Upper lobe of left lung (tissue), 6 donors: ENCODE results near the gene IGFBP7. TPM values are rescaled to one million over a fixed set of nuclear protein-coding genes. Genes with fewer than 3 reads are reported as not detected.

Experiments used
- ATAC-seq, 2 donors: fragments of 200-7000 bp; cut with Tn5 transposase; one replicate each; pipeline ENCODE4 v1.9.1; 2022; ENCODE audit warnings: mild to moderate bottlenecking in 2 of 2, moderate library complexity in 2 of 2; ENCODE audit not compliant: low FRiP score in 2 of 2
- DNase-seq, 2 donors: peaks; one replicate each; pipeline ENCODE4 v3.0.0-alpha.2; 2019 to 2020
- H3K27ac ChIP-seq, 4 donors: fragments of 200-600 bp; sonication (generic); one replicate each; pipeline ENCODE4 v1.5.1; 2016 to 2019
- H3K27me3 ChIP-seq, 4 donors: fragments of 200-600 bp; sonication (generic); one replicate each; pipeline ENCODE4 v1.5.1; 2017 to 2019
- H3K36me3 ChIP-seq, 4 donors: fragments of 200-600 bp; sonication (generic); one replicate each; pipeline ENCODE4 v1.5.1; 2016 to 2019
- H3K4me1 ChIP-seq, 4 donors: fragments of 200-600 bp; sonication (generic); one replicate each; pipeline ENCODE4 v1.5.1; 2018 to 2019
- H3K4me3 ChIP-seq, 4 donors: fragments of 200-600 bp; sonication (generic); one replicate each; pipeline ENCODE4 v1.5.1; 2017 to 2019; ENCODE audit warnings: mild to moderate bottlenecking in 2 of 4, moderate library complexity in 1 of 4
- H3K9me3 ChIP-seq, 4 donors: fragments of 200-600 bp; sonication (generic); one replicate each; pipeline ENCODE4 v1.5.1; 2018 to 2019
- EP300 ChIP-seq, 4 donors: sonication (generic); formaldehyde crosslinking; IDR thresholded peaks; one replicate each; pipeline ENCODE4 v1.5.1; 2017; ENCODE audit warnings: antibody characterized with exemption in 4 of 4, control low read depth in 2 of 4
- POLR2A ChIP-seq, 4 donors: fragments of 450-650 bp; IDR thresholded peaks; one replicate each; pipeline ENCODE4 v1.5.1; 2016 to 2017; ENCODE audit warnings: antibody characterized with exemption in 4 of 4, mild to moderate bottlenecking in 2 of 4
- POLR2AphosphoS5 ChIP-seq, 2 donors: sonication (generic); formaldehyde crosslinking; IDR thresholded peaks; one replicate each; pipeline ENCODE4 v1.5.1; 2017; ENCODE audit warnings: antibody characterized with exemption in 2 of 2
- WGBS, 2 donors: methylation state at CpG; one replicate each; pipeline ENCODE4 v1.1.5; 2017 to 2018; 5-methylcytosine and 5-hydroxymethylcytosine counted together
- total RNA-seq, 6 donors: library from RNA; depleted of rRNA in 4 of 6; stranded (reverse); fragments of >200 nt in 4 of 6; gene quantifications; one replicate each; pipeline versions ENCODE4 v1.1.0 to v1.2.1, GENCODE V29; 2016 to 2021
- TF ChIP-seq, protein P1 (sequence below), 6 experiments: fragments of 450-650 bp in 4 of 6; fragments of 200-600 bp in 2 of 6; sonication (generic) in 2 of 6; IDR thresholded peaks; one replicate each; pipeline ENCODE4 v1.5.1; 2016 to 2019; ENCODE audit warnings: antibody characterized with exemption in 6 of 6
- donor health status: DM: no; HTN: no; CAD: no; lungs with moderate emphysema.
- donor health status: DM: no; HTN: yes; CAD: no; lungs with severe emphysema.

Gene IGFBP7, protein sequence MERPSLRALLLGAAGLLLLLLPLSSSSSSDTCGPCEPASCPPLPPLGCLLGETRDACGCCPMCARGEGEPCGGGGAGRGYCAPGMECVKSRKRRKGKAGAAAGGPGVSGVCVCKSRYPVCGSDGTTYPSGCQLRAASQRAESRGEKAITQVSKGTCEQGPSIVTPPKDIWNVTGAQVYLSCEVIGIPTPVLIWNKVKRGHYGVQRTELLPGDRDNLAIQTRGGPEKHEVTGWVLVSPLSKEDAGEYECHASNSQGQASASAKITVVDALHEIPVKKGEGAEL
- total RNA-seq: 100 to 1,000 TPM; 105 to 705 (median 359) TPM

DNA sequence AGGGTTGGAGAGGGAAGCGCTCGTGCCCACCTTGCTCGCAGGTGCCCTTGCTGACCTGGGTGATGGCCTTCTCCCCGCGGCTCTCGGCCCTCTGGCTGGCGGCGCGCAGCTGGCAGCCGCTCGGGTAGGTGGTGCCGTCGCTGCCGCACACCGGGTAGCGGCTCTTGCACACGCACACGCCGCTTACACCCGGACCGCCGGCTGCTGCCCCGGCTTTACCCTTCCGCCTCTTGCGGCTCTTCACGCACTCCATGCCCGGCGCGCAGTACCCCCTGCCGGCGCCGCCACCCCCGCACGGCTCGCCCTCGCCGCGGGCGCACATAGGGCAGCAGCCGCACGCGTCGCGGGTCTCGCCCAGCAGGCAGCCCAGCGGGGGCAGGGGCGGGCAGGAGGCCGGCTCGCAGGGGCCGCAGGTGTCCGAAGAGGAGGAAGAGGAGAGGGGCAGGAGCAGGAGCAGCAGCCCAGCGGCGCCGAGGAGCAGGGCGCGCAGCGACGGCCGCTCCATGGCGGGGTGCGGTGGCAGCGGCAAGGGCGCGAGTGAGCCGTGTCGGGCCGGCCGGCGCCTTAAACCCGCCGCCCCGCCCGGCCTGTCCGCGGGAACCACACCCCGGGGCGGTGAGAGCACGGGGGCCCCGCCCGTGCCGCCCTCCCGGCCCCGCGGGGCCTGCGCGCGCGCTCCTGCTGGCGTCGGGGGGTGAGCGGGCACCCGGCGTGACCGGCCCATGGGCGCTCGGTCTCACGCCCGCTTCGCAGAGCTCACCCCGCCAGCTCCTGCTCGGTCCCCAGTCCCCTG, at the start of gene IGFBP7:
IGFBP7 (minus strand) TSS at position 539 of the 793 bp plus-strand sequence; CDS start at position 505, 34 bp downstream.
- H3K27me3 ChIP-seq: no peaks in the 10 kb centered on the region
- no peaks in the 10 kb centered on the region for H3K9me3 ChIP-seq
- DNase-seq (peak; percentile 70 to 93), ATAC-seq (peak; percentile 74 to 90)
- peak within 1 kb of the TSS; percentile 27 to 73 (median 66) for H3K4me3 ChIP-seq
- H3K4me1 ChIP-seq: peaks cover 16 to 25% (median 21%) of the 10 kb centered on the region in 4 donors
- H3K27ac ChIP-seq: peak within 1 kb of the TSS; percentile 89 to 92 (median 90)
- TF ChIP-seq, protein P1, sequence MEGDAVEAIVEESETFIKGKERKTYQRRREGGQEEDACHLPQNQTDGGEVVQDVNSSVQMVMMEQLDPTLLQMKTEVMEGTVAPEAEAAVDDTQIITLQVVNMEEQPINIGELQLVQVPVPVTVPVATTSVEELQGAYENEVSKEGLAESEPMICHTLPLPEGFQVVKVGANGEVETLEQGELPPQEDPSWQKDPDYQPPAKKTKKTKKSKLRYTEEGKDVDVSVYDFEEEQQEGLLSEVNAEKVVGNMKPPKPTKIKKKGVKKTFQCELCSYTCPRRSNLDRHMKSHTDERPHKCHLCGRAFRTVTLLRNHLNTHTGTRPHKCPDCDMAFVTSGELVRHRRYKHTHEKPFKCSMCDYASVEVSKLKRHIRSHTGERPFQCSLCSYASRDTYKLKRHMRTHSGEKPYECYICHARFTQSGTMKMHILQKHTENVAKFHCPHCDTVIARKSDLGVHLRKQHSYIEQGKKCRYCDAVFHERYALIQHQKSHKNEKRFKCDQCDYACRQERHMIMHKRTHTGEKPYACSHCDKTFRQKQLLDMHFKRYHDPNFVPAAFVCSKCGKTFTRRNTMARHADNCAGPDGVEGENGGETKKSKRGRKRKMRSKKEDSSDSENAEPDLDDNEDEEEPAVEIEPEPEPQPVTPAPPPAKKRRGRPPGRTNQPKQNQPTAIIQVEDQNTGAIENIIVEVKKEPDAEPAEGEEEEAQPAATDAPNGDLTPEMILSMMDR (IDR thresholded peaks at IDR 0.05): peak in 4 of 6 experiments; percentile 9 to 53 (median 22)
- TF ChIP-seq POLR2AphosphoS5 (IDR thresholded peaks at IDR 0.05) (peak in 1 of 2 donors; percentile 62), EP300 (IDR thresholded peaks at IDR 0.05) (no peak), POLR2A (IDR thresholded peaks at IDR 0.05) (peak in 3 of 4 donors; percentile 59 to 74 (median 71))
- 0 to 5% methylated on average over 4 to 33 of the region's 101 CpGs for WGBS, 2 donors
- H3K36me3 ChIP-seq: no peaks in the 10 kb centered on the region

DNA sequence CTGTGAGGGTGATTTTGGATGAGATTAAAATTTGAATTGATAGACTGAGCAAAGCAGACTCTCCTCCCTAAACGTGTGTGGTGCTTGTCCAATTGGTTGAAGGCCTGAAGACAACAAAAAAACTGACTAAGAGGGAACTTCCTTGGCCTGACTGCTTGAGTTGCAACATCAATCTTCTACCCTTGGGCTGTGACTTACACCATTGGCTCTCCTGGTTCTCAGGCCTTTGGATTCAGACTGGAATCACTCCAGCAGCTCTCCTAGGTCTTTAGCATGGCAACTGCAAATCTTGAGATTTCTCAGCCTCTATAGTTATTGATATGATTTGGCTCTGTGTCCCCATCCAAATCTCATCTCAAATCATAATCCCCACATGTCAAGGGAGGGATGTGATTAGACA, 49.7 kb upstream of the IGFBP7 start:
- Histone ChIP-seq H3K27me3 (no peaks in the 10 kb centered on the region), H3K36me3 (no peaks in the 10 kb centered on the region), H3K4me3 (no peak overlapping the region), H3K27ac (no peak overlapping the region), H3K4me1 (peaks cover 8 to 18% (median 10%) of the 10 kb centered on the region in 4 donors), H3K9me3 (no peaks in the 10 kb centered on the region)
- no peak for ATAC-seq
- WGBS, 2 donors: 70 to 81% methylated on average over 1 of the region's 1 CpG
- TF ChIP-seq POLR2A (IDR thresholded peaks at IDR 0.05) (no peak), EP300 (IDR thresholded peaks at IDR 0.05) (no peak), POLR2AphosphoS5 (IDR thresholded peaks at IDR 0.05) (no peak)
- TF ChIP-seq, protein P1 (IDR thresholded peaks at IDR 0.05): no peak
- DNase-seq: no peak

DNA sequence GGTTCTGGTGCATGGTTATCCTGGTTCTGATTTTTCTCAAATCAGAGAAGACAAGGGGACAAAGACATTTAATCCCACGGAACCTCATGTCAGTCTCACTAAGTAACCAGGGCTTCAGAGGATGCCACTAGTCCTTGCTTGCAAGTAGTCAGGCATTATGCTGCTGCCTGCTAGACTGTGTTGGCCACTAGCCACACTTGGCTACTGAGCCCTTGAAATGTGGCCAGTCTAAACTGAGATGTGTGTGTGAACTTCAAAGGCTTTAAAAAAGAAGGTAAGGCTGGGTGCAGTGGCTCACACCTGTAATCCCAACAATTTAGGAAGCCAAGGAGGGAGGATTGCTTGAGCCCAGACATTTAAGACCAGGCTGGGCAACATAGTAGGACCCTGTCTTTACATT, 48.6 kb upstream of the IGFBP7 start:
- Histone ChIP-seq H3K36me3 (no peaks in the 10 kb centered on the region), H3K27ac (no peak overlapping the region), H3K4me3 (no peak overlapping the region), H3K27me3 (no peaks in the 10 kb centered on the region), H3K9me3 (no peaks in the 10 kb centered on the region), H3K4me1 (peaks cover 2 to 10% (median 5%) of the 10 kb centered on the region in 4 donors)
- DNase-seq (no peak), ATAC-seq (no peak)
- TF ChIP-seq POLR2AphosphoS5 (IDR thresholded peaks at IDR 0.05) (no peak), EP300 (IDR thresholded peaks at IDR 0.05) (no peak), POLR2A (IDR thresholded peaks at IDR 0.05) (no peak)
- TF ChIP-seq, protein P1 (IDR thresholded peaks at IDR 0.05): no peak
- WGBS, 2 donors: 82 to 100% methylated on average over 1 of the region's 1 CpG

DNA sequence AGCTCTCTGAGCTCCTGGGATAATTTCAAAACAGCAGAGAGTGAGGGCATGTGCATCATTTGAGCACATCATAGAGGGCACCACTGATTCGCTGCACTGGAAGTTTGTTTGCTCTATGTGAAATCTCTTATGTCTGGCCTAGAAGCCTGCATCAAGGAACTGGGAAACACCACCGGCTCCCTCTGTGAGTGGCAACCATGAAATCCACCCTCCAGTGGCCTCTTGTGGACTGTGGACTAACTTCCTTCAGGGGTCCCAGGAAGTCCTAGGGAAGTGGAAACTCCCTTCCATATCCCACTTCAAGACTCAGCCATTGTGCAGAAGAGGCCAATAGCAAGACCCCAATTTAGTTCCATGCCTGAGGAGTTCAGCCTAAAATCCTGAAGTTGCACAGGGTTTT, 48.0 kb upstream of the IGFBP7 start:
- WGBS, 2 donors: 77% methylated on average over 2 of the region's 2 CpGs; no CpG with 5 or more reads in 1 of the 2 donors
- ATAC-seq: no peak
- Histone ChIP-seq H3K9me3 (no peaks in the 10 kb centered on the region), H3K27me3 (no peaks in the 10 kb centered on the region), H3K4me3 (no peak overlapping the region), H3K36me3 (no peaks in the 10 kb centered on the region), H3K4me1 (peaks cover 0 to 5% (median 1%) of the 10 kb centered on the region in 4 donors), H3K27ac (no peak overlapping the region)
- no peak for TF ChIP-seq POLR2A (IDR thresholded peaks at IDR 0.05)
- no peak for DNase-seq

DNA sequence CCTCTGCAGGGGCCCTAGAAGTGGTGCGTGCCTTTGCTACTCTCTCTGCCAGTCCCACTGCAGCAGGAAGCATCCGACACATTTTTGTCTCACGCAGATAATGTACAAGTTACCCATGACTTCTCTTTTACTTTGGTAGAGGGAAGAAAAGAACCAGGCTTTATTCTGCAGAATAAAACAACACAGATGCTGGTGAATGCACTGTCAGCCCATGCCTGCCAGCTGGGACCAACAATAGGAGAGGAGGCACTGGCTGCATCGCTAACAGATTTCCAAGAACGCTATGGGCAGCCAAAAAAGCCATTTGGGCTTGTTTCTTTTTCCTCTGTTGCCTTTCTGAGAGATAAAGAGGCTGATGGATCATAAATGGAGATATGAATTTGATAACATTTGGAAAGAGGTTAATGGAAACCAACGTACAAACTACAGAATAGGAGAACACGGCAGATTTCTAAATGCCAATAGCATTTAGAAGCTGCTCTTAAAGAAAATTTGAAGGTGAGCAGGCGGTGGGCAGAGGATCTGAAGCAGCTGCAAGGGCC, 47.5 kb upstream of the IGFBP7 start:
- DNase-seq (no peak), ATAC-seq (no peak)
- Histone ChIP-seq H3K4me3 (no peak overlapping the region), H3K9me3 (no peaks in the 10 kb centered on the region), H3K4me1 (no peaks in the 10 kb centered on the region), H3K27ac (no peak overlapping the region), H3K27me3 (no peaks in the 10 kb centered on the region), H3K36me3 (no peaks in the 10 kb centered on the region)
- TF ChIP-seq, protein P1 (IDR thresholded peaks at IDR 0.05): no peak
- TF ChIP-seq POLR2A (IDR thresholded peaks at IDR 0.05) (no peak), POLR2AphosphoS5 (IDR thresholded peaks at IDR 0.05) (no peak), EP300 (IDR thresholded peaks at IDR 0.05) (no peak)
- 77 to 93% methylated on average over 8 of the region's 8 CpGs for WGBS, 2 donors
